ENCODE data around the gene KCNQ1. TPM values are rescaled to one million over a fixed set of nuclear protein-coding genes. Genes with fewer than 3 reads are reported as not detected.

The KCNQ1 gene
- total RNA-seq, 4 donors from 2014 or later = 3.2 to 12.7 (median 5.5) TPM

GRCh38 chr11:2883979-2884815 lies 439.4 kb downstream of the KCNQ1 start:
- TF ChIP-seq CTCF (IDR thresholded peaks at IDR 0.05; ENCODE audit: low read depth) = no peak

DNA sequence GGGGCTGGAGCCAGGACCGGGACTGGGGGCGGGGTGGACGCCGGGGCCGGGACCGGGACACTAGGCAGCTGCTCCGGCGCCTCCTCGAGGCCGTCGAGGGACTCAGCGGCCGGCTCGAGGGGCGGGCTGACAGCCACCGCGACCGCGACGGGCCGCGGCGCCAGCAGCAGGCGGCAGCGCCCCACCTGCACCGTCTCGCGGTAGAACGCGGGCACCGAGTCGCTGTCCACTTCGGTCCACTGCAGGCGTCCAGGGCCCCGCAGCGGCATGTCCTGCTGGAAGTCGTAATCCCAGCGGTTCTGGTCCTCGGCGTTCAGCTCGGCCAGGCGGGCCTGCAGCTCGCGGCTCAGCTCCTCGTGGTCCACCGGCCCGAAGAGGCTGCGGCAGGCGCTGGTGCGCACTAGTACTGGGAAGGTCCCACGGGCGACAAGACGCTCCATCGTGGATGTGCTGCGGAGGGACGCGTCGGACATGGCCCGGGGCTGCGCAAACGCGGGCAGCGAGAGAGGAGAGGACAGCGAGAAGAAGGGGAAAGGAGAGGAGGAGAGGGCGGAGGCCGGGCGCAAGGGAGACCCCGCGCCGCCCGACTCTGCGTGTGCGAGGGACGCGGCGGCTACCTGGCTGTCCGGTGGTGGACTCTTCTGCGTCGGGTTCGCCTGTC lies 440.3 kb downstream of the KCNQ1 start:
- no peak for TF ChIP-seq CTCF (IDR thresholded peaks at IDR 0.05; ENCODE audit: low read depth)

DNA sequence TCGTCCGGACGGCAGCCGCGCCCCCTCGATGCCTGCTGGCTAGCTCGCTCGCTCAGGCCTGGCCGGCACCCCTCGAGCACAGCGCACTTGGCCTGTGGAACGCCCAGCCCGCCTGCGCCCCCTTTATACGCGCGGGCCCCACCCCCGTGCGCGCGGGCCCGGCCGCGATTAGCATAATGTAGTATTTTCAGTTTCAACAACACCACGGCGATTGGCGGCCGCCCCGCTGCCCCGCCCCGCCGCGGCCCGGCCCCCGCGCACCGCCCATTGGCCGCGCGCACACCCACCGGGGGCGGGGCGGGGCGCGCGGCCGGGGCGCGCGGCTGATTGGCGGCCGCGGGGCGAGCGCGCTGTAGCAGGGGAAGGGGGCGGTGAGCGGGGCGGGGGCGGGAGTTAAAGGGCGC lies 440.9 kb downstream of the KCNQ1 start, which contains the start of gene CDKN1C:
Gene CDKN1C, minus strand, starts transcription at position 98 of the 404 bp plus-strand sequence. CDS start 319 bp downstream, outside the sequence.
- no peak for TF ChIP-seq CTCF (IDR thresholded peaks at IDR 0.05; ENCODE audit: low read depth)

- TF ChIP-seq CTCF (IDR thresholded peaks at IDR 0.05; ENCODE audit: low read depth) = no peak
Measured at GRCh38 chr11:2886191-2886894, 441.5 kb downstream of the KCNQ1 start.

DNA sequence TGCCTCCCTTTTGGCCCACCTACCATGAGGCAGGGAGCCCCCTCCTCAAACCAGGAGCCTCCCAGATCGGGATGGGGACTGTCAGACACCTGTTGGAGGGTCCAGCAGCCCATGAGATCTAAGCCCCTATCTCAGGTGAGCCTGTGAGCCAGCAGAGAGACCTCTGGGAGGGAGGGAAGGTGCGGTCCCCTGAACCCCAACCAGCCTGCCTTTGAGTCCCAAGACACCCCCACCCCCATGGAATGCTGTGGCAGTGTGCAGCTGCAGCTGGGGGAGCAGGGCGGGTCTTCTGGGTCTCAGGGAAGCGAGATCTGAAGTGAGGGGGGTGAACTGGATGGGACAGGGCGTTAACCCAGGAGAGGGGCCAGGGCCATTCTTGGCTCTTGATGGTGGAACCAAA lies 442.1 kb downstream of the KCNQ1 start:
- no peak for TF ChIP-seq CTCF (IDR thresholded peaks at IDR 0.05; ENCODE audit: low read depth)

GRCh38 chr11:2887515-2888195 lies 442.8 kb downstream of the KCNQ1 start:
- TF ChIP-seq CTCF (IDR thresholded peaks at IDR 0.05; ENCODE audit: low read depth) = no peak
